Measurements from ENCODE around the gene ZFP37.

Gene ZFP37

DNA sequence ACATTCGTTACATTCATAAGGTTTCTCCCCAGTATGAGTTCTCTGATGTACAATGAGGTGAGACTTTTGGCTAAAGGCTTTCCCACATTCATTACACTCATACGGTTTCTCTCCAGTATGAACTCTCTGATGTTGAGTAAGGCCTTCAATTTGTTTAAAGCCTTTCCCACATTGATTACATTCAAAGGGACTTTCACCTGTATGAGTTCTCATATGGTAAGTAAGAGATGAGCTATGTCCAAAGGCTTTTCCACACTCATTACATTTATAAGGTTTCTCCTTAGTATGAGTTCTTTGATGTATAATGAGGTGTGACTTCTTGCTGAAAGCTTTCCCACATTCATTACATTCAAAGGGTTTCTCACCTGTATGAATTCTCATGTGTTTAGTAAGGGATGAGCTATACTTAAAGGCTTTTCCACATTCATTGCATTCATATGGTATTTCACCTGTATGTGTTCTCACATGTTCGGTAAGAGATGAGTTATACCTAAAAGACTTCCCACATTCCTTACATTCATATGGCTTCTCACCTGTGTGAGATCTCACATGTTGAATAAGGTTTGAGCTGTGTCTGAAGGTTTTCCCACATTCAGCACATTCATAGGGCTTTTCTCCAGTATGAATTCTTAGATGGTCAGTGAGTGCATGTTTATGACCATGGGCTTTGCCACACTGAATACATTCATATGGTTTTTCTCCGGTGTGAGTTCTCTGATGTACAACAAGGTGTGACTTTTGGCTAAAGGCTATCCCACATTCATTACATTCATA lies 13.5 kb downstream of the ZFP37 start:
- no peaks in the 10 kb centered on the region for H3K4me1 ChIP-seq (ENCODE audit: control insufficient read depth, insufficient read depth, low read length)
- H3K4me3 ChIP-seq (ENCODE audit: low read depth, low read length): no peak overlapping the region
- H3K36me3 ChIP-seq (ENCODE audit: control insufficient read depth, insufficient read depth, low read length): no peaks in the 10 kb centered on the region
- no peaks in the 10 kb centered on the region for H3K27me3 ChIP-seq (ENCODE audit: control insufficient read depth, insufficient read depth, low read length)
- no peak overlapping the region for H3K9ac ChIP-seq (ENCODE audit: low read depth, low read length)
- H3K9me3 ChIP-seq (ENCODE audit: control insufficient read depth, insufficient read depth, low read length): peaks cover 37% of the 10 kb centered on the region

DNA sequence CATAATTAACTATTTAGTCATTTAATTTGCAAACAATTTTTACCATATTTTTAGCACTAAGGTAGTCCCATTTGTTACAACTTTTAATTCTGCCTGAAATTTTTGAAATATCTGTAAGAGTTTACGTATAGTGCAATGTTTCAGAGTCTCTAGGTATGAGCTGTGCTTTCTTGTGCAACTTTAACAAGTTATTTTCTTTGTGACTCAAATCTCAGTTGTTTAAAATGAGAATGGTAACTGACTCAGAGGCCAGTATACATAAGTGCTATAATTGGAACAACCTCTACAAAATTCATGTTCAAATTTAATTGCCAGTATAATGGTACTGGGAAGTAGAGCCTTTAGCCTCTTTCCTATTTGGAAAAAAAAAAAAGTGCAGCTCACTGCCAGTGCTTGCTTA lies 30.3 kb downstream of the ZFP37 start:
- Histone ChIP-seq H3K4me1 (ENCODE audit: control insufficient read depth, insufficient read depth, low read length) (no peaks in the 10 kb centered on the region), H3K36me3 (ENCODE audit: control insufficient read depth, insufficient read depth, low read length) (no peaks in the 10 kb centered on the region), H3K9ac (ENCODE audit: low read depth, low read length) (no peak overlapping the region), H3K9me3 (ENCODE audit: control insufficient read depth, insufficient read depth, low read length) (no peaks in the 10 kb centered on the region), H3K4me3 (ENCODE audit: low read depth, low read length) (no peak overlapping the region), H3K27me3 (ENCODE audit: control insufficient read depth, insufficient read depth, low read length) (no peaks in the 10 kb centered on the region)

DNA sequence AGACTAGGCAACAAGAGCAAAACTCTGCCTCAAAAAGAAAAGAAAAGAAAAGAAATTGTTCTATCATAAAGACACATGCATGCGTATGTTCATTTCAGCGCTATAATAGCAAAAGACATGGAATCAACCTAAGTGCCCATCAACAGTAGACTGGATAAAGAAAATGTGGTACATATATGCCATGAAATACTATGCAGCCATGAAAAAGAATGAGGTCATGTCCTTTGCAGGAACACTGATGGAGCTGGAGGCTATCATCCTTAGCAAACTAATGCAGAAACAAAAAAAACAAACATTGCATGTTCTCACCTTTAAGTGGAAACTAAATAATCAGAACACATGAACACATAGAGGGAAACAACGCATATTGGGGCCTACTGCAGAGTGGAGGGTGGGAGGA lies 38.3 kb downstream of the ZFP37 start:
- Histone ChIP-seq H3K36me3 (ENCODE audit: control insufficient read depth, insufficient read depth, low read length) (no peaks in the 10 kb centered on the region), H3K4me3 (ENCODE audit: low read depth, low read length) (no peak overlapping the region), H3K9me3 (ENCODE audit: control insufficient read depth, insufficient read depth, low read length) (peaks cover 4% of the 10 kb centered on the region), H3K4me1 (ENCODE audit: control insufficient read depth, insufficient read depth, low read length) (no peaks in the 10 kb centered on the region), H3K27me3 (ENCODE audit: control insufficient read depth, insufficient read depth, low read length) (no peaks in the 10 kb centered on the region), H3K9ac (ENCODE audit: low read depth, low read length) (no peak overlapping the region)

DNA sequence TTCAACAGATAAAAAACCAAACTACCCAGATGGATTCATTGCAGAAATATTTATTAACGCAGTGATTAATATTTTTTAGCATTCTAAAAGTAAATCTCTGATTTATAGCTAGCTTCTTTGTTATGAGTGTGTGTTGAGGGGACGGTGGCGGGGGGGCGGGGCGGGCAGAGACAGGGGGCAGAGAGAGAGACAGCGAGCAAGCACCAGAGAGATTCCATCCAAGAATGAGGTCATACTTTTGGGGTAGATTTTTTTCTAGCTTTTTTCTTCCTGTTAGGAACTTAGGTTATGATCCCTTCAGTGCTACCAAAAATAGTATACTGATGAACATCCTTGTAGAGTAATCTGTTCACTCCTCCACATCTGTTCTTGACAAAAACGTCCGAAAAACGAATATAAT lies 44.0 kb downstream of the ZFP37 start:
- H3K9ac ChIP-seq (ENCODE audit: low read depth, low read length): no peak overlapping the region
- H3K27me3 ChIP-seq (ENCODE audit: control insufficient read depth, insufficient read depth, low read length): peaks cover 4% of the 10 kb centered on the region
- H3K4me1 ChIP-seq (ENCODE audit: control insufficient read depth, insufficient read depth, low read length): no peaks in the 10 kb centered on the region
- no peaks in the 10 kb centered on the region for H3K36me3 ChIP-seq (ENCODE audit: control insufficient read depth, insufficient read depth, low read length)
- H3K9me3 ChIP-seq (ENCODE audit: control insufficient read depth, insufficient read depth, low read length): no peaks in the 10 kb centered on the region
- H3K4me3 ChIP-seq (ENCODE audit: low read depth, low read length): peak overlapping the region; percentile 74

DNA sequence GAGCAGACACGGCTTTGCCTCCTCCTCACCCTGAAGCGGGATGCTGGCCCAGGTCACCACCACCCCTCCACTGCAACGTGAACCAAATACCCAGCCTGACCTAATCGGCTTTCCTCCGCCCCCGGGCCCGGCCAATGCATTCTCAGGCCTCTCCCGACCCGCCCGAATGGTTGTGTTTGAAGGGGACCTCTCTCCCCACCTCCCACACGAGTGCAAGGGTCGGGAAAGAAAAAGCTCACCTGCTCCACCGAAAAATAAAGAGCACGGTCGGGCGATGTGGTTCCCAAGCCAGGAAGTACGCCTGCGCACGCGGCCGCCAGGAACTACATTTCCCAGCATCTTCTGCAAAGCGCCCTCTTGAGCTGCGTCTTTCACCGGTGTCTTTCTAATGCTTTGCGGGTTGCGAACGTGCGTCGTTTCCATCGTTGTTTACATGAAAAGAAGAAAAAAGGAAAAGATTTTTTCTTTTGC lies 44.6 kb downstream of the ZFP37 start, which contains the start of gene ZNF883:
Gene ZNF883 (minus strand): TSS at position 282 of the 471 bp plus-strand sequence.
- H3K27me3 ChIP-seq (ENCODE audit: control insufficient read depth, insufficient read depth, low read length): peaks cover 4% of the 10 kb centered on the region
- peak within 1 kb of the TSS; percentile 74 for H3K4me3 ChIP-seq (ENCODE audit: low read depth, low read length)
- H3K4me1 ChIP-seq (ENCODE audit: control insufficient read depth, insufficient read depth, low read length): no peaks in the 10 kb centered on the region
- no peaks in the 10 kb centered on the region for H3K9me3 ChIP-seq (ENCODE audit: control insufficient read depth, insufficient read depth, low read length)
- H3K9ac ChIP-seq (ENCODE audit: low read depth, low read length): peak within 1 kb of the TSS; percentile 62
- no peaks in the 10 kb centered on the region for H3K36me3 ChIP-seq (ENCODE audit: control insufficient read depth, insufficient read depth, low read length)

DNA sequence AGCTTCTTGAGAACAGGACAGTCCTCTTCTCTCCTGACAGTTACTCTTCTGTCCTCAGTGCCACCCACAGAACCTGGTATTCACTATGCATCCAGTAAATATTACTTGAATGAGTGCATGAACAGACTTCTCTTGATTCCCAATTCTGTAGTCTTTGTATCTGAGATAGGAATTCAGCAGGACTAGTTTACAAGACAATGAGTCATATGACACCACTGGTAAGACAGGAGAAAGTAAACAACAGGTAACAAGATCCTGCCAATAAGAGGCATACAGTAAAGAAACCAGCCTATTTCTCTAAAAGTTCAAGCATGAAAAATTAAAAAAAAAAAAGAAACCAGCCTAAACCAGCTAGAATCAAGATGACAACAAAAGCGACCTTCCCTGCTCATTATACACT lies 50.7 kb downstream of the ZFP37 start:
- no peak overlapping the region for H3K9ac ChIP-seq (ENCODE audit: low read depth, low read length)
- no peaks in the 10 kb centered on the region for H3K27me3 ChIP-seq (ENCODE audit: control insufficient read depth, insufficient read depth, low read length)
- H3K9me3 ChIP-seq (ENCODE audit: control insufficient read depth, insufficient read depth, low read length): peaks cover 5% of the 10 kb centered on the region
- H3K36me3 ChIP-seq (ENCODE audit: control insufficient read depth, insufficient read depth, low read length): peaks cover 4% of the 10 kb centered on the region
- H3K4me1 ChIP-seq (ENCODE audit: control insufficient read depth, insufficient read depth, low read length): no peaks in the 10 kb centered on the region
- H3K4me3 ChIP-seq (ENCODE audit: low read depth, low read length): no peak overlapping the region

DNA sequence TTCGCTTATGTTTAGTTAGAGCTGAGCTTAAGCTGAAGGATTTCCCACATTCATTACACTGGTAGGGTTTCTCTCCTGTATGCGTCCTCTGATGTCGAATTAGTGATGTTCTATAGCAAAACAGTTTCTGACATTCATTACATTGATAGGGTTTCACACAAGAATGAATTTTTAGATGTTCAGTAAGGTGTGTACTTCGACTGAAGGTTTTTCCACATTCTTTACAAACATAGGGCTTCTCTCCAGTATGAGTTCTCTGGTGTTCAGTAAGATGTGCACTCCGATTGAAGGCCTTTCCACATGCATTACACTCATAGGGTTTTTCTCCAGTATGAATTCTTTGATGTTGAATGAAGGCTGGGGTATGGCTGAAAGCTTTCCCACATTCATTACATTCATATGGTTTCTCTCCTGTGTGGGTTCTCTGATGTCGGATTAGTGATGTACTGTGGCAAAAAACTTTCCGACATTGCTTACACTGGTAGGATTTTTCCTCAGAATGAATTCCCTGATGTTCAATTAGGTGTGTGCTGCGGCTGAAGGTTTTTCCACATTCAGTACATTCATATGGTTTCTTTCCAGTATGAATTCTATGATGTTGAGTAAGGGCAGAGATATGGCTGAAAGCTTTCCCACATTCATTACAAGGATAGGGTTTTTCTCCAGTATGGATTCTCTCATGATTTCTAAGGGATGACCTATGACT lies 59.1 kb downstream of the ZFP37 start:
- Histone ChIP-seq H3K4me3 (ENCODE audit: low read depth, low read length) (no peak overlapping the region), H3K9me3 (ENCODE audit: control insufficient read depth, insufficient read depth, low read length) (peaks cover 57% of the 10 kb centered on the region), H3K9ac (ENCODE audit: low read depth, low read length) (no peak overlapping the region), H3K4me1 (ENCODE audit: control insufficient read depth, insufficient read depth, low read length) (no peaks in the 10 kb centered on the region), H3K36me3 (ENCODE audit: control insufficient read depth, insufficient read depth, low read length) (peaks cover 10% of the 10 kb centered on the region), H3K27me3 (ENCODE audit: control insufficient read depth, insufficient read depth, low read length) (no peaks in the 10 kb centered on the region)

All from iPS-15b (cell line).